ENCODE data around the gene STARD6. TPM values are rescaled to one million over a fixed set of nuclear protein-coding genes. Genes with fewer than 3 reads are reported as not detected.
"Not testable (repeated sequence)": the region's sequence is repeated elsewhere in the genome, so short reads cannot be mapped to it uniquely, and the experiment has no call there.

Gene STARD6
- total RNA-seq, 1 donor from 2014 or later: not detected

- H3K27me3 Mint-ChIP-seq (ENCODE audit: unreplicated experiment): no peaks in the 10 kb centered on the region
- peaks cover 1% of the 10 kb centered on the region for H3K9me3 Mint-ChIP-seq (ENCODE audit: unreplicated experiment)
- no peaks in the 10 kb centered on the region for H3K4me1 Mint-ChIP-seq (ENCODE audit: low read depth, unreplicated experiment)
- no peak overlapping the region for H3K4me3 Mint-ChIP-seq (ENCODE audit: unreplicated experiment)
- H3K36me3 Mint-ChIP-seq (ENCODE audit: unreplicated experiment): no peaks in the 10 kb centered on the region
- DNase-seq: no peak
- TF ChIP-seq CTCF (IDR thresholded peaks at IDR 0.05; ENCODE audit: partially characterized antibody, unreplicated experiment): no peak
- no peak overlapping the region for H3K27ac Mint-ChIP-seq (ENCODE audit: unreplicated experiment)
Observed at GRCh38 chr18:54329787-54330186, 27.9 kb downstream of the STARD6 start.

- Mint-ChIP-seq H3K36me3 (ENCODE audit: unreplicated experiment) (no peaks in the 10 kb centered on the region), H3K4me1 (ENCODE audit: low read depth, unreplicated experiment) (no peaks in the 10 kb centered on the region), H3K27me3 (ENCODE audit: unreplicated experiment) (no peaks in the 10 kb centered on the region), H3K27ac (ENCODE audit: unreplicated experiment) (no peak overlapping the region), H3K4me3 (ENCODE audit: unreplicated experiment) (no peak overlapping the region), H3K9me3 (ENCODE audit: unreplicated experiment) (peaks cover 1% of the 10 kb centered on the region)
- DNase-seq: no peak
- TF ChIP-seq CTCF (IDR thresholded peaks at IDR 0.05; ENCODE audit: partially characterized antibody, unreplicated experiment): no peak
Observed at GRCh38 chr18:54327818-54328217, 29.8 kb downstream of the STARD6 start.

DNA sequence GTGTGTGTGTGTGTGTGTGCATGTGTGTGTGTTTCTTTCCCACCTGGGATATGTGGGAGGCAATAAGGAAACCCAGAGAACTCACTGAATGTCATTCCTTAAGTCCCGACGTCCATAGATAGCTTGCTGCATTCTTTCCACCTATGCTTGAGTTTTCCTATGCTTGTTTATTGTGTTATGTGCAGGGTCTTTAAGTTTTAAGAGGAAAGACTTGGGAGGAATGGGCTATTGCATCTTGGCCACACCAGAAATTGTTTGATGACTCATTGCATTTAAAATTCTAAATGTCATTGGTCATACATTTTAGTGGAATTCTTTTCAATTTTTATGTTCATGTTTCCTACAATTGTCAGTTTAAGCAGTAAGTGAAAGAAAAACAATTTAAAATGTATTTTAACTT, 33.7 kb downstream of the STARD6 start:
- H3K4me1 Mint-ChIP-seq (ENCODE audit: low read depth, unreplicated experiment): no peaks in the 10 kb centered on the region
- H3K9me3 Mint-ChIP-seq (ENCODE audit: unreplicated experiment): no peaks in the 10 kb centered on the region
- no peak for TF ChIP-seq CTCF (IDR thresholded peaks at IDR 0.05; ENCODE audit: partially characterized antibody, unreplicated experiment)
- no peak overlapping the region for H3K27ac Mint-ChIP-seq (ENCODE audit: unreplicated experiment)
- no peak for DNase-seq
- H3K36me3 Mint-ChIP-seq (ENCODE audit: unreplicated experiment): no peaks in the 10 kb centered on the region
- no peak overlapping the region for H3K4me3 Mint-ChIP-seq (ENCODE audit: unreplicated experiment)
- no peaks in the 10 kb centered on the region for H3K27me3 Mint-ChIP-seq (ENCODE audit: unreplicated experiment)

- Mint-ChIP-seq H3K4me1 (ENCODE audit: low read depth, unreplicated experiment) (no peaks in the 10 kb centered on the region), H3K9me3 (ENCODE audit: unreplicated experiment) (no peaks in the 10 kb centered on the region), H3K4me3 (ENCODE audit: unreplicated experiment) (no peak overlapping the region), H3K27ac (ENCODE audit: unreplicated experiment) (no peak overlapping the region), H3K27me3 (ENCODE audit: unreplicated experiment) (no peaks in the 10 kb centered on the region), H3K36me3 (ENCODE audit: unreplicated experiment) (no peaks in the 10 kb centered on the region)
- TF ChIP-seq CTCF (IDR thresholded peaks at IDR 0.05; ENCODE audit: partially characterized antibody, unreplicated experiment): no peak
- DNase-seq: no peak
Observed at GRCh38 chr18:54323561-54323960, 34.1 kb downstream of the STARD6 start.

DNA sequence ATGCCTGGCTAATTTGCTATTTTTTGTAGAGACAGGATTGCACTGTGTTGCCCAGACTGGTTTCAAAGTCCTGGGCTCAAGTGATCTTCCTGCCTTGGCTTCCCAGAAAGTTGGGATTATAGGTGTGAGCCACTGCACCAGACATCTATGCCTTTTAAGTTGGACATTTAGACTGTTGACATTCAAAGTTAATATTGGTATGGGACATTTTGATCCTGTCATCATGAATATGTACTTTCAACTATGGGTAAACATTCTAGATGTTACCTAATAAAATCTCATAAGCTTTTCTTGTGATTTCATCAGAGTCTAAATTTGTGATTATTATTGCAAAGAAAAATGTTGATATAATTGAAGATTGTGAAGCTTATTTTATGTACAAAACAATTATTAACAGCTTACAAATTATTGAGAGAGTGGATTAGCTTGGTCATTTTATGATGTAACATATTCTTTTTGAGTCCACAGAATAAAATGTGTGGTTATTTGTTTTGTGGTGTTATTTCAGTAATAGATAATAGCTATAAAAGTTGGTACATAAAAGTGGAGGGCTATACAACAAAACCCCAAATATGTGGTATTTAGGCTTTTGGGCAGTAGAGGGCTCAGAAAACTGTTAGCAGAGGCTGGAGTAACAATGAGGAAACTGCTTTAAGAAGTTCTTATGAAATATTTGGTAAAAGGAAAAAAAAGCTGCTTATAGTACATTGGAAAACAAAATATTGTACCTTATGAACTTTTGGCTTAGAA, 41.4 kb downstream of the STARD6 start:
- Mint-ChIP-seq H3K4me1 (ENCODE audit: low read depth, unreplicated experiment) (no peaks in the 10 kb centered on the region), H3K27me3 (ENCODE audit: unreplicated experiment) (peaks cover 2% of the 10 kb centered on the region), H3K36me3 (ENCODE audit: unreplicated experiment) (no peaks in the 10 kb centered on the region), H3K4me3 (ENCODE audit: unreplicated experiment) (no peak overlapping the region), H3K27ac (ENCODE audit: unreplicated experiment) (no peak overlapping the region), H3K9me3 (ENCODE audit: unreplicated experiment) (peaks cover 2% of the 10 kb centered on the region)
- no peak for DNase-seq
- TF ChIP-seq CTCF (IDR thresholded peaks at IDR 0.05; ENCODE audit: partially characterized antibody, unreplicated experiment): no peak

DNA sequence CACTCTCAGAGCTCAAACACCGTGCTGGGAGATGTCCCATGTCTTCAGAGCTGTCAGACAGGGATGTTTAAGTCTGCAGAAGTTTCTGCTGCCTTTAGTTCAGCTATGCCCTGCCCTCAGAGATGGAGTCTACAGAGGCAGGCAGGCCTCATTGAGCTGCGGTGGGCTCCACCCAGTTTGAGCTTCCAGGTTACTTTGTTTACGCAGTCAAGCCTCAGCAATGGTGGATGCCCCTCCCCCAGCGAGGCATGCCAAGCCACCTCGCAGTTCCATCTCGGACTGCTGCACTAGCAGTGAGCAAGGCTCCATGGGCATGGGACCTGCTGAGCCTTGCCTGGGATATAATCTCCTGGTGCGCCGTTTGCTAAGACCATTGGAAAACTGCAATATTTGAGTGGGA, 48.1 kb downstream of the STARD6 start:
- DNase-seq; H3K9me3 Mint-ChIP-seq (ENCODE audit: unreplicated experiment); H3K4me1 Mint-ChIP-seq (ENCODE audit: low read depth, unreplicated experiment); H3K27me3 Mint-ChIP-seq (ENCODE audit: unreplicated experiment); H3K4me3 Mint-ChIP-seq (ENCODE audit: unreplicated experiment); H3K27ac Mint-ChIP-seq (ENCODE audit: unreplicated experiment); H3K36me3 Mint-ChIP-seq (ENCODE audit: unreplicated experiment): not testable (repeated sequence)

Data from glutamatergic neuron (in vitro differentiated cells).